ENCODE measurements around the gene SH3GL3.

DNA sequence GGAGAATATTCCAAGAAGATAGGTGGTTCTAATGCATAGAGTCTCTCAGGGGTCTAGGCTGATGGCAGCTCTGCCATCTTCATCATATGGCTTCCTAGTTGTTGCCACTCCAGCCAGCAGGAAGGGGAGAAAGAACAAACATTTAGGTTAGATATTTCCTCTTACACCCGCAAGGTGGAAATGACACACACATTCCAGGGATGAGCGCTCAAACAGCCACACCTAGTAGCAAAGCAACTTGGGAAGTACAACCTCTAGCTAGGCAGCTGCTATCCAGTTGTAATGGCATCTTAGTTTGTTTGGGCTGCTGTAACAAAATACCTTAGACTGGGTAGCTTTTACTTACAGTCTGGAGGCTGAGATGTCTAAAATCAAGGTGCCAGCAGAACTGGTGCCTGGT is 154.9 kb downstream of the SH3GL3 start:
- TF ChIP-seq EP300 (IDR thresholded peaks at IDR 0.05) (no peak), POLR2A (IDR thresholded peaks at IDR 0.05) (no peak), POLR2AphosphoS5 (IDR thresholded peaks at IDR 0.05) (no peak)
- TF ChIP-seq, protein P1, sequence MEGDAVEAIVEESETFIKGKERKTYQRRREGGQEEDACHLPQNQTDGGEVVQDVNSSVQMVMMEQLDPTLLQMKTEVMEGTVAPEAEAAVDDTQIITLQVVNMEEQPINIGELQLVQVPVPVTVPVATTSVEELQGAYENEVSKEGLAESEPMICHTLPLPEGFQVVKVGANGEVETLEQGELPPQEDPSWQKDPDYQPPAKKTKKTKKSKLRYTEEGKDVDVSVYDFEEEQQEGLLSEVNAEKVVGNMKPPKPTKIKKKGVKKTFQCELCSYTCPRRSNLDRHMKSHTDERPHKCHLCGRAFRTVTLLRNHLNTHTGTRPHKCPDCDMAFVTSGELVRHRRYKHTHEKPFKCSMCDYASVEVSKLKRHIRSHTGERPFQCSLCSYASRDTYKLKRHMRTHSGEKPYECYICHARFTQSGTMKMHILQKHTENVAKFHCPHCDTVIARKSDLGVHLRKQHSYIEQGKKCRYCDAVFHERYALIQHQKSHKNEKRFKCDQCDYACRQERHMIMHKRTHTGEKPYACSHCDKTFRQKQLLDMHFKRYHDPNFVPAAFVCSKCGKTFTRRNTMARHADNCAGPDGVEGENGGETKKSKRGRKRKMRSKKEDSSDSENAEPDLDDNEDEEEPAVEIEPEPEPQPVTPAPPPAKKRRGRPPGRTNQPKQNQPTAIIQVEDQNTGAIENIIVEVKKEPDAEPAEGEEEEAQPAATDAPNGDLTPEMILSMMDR (IDR thresholded peaks at IDR 0.05): no peak
